GM12872 (cell line): Measurements from ENCODE around the gene MAPK8.

Experiments used
- CTCF ChIP-seq: IDR thresholded peaks from 3 replicates; pipeline ENCODE4 v1.5.1; 2011; ENCODE audit warnings: low read depth, mild to moderate bottlenecking, low read length, moderate library complexity; ENCODE audit not compliant: insufficient read depth

MAPK8 gene

GRCh38 chr10:48274636-48275035, 31.8 kb upstream of the MAPK8 start, which contains the start of gene FRMPD2:
FRMPD2 (minus strand) TSS chr10:48274696; CDS start chr10:48274567, 129 bp downstream.
- TF ChIP-seq CTCF: no peak

- TF ChIP-seq CTCF: no peak
Measured at GRCh38 chr10:48277093-48277492, 29.4 kb upstream of the MAPK8 start.

- no peak for TF ChIP-seq CTCF
Measured at GRCh38 chr10:48279081-48279751, 27.3 kb upstream of the MAPK8 start.

GRCh38 chr10:48282829-48283228, 23.6 kb upstream of the MAPK8 start:
- TF ChIP-seq CTCF: no peak

GRCh38 chr10:48284002-48284546, 22.4 kb upstream of the MAPK8 start:
- TF ChIP-seq CTCF: no peak

GRCh38 chr10:48284811-48285210, 21.7 kb upstream of the MAPK8 start:
- TF ChIP-seq CTCF: no peak

- no peak for TF ChIP-seq CTCF
Measured at GRCh38 chr10:48285710-48286109, 20.8 kb upstream of the MAPK8 start.

- TF ChIP-seq CTCF: no peak
Measured at GRCh38 chr10:48286356-48286755, 20.1 kb upstream of the MAPK8 start.
